Measurements from ENCODE around the gene IL1RAPL1.

DNA sequence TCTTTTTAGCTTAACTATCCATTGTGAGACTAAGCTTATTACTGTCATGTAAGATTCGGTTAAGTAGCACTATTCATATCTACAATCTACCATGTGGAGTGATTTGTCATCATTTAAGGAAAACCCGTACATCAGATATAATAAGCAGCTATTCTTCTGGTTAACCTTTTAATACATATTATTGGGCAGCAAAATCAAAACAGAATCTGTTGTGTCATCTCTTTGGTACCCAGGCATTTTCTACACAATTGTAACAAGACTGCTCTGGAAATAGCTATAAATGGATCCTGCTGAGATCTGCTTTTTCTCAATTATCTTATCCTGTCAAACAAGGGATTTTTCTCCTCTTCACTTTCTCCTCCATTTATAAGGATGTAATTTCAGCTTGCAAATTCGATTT lies 1106.7 kb downstream of the IL1RAPL1 start:
- TF ChIP-seq, protein P1, sequence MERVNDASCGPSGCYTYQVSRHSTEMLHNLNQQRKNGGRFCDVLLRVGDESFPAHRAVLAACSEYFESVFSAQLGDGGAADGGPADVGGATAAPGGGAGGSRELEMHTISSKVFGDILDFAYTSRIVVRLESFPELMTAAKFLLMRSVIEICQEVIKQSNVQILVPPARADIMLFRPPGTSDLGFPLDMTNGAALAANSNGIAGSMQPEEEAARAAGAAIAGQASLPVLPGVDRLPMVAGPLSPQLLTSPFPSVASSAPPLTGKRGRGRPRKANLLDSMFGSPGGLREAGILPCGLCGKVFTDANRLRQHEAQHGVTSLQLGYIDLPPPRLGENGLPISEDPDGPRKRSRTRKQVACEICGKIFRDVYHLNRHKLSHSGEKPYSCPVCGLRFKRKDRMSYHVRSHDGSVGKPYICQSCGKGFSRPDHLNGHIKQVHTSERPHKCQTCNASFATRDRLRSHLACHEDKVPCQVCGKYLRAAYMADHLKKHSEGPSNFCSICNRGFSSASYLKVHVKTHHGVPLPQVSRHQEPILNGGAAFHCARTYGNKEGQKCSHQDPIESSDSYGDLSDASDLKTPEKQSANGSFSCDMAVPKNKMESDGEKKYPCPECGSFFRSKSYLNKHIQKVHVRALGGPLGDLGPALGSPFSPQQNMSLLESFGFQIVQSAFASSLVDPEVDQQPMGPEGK (CRISPR knock-in tag; IDR thresholded peaks at IDR 0.05; ENCODE audit: borderline replicate concordance) = no peak
- TF ChIP-seq CSDC2 (CRISPR knock-in tag; IDR thresholded peaks at IDR 0.05) (no peak), ZFP30 (CRISPR knock-in tag; IDR thresholded peaks at IDR 0.05) (no peak), PPARA (CRISPR knock-in tag; IDR thresholded peaks at IDR 0.05; ENCODE audit: borderline replicate concordance) (no peak), BACH2 (CRISPR knock-in tag; IDR thresholded peaks at IDR 0.05; ENCODE audit: borderline replicate concordance) (no peak), RARB (CRISPR knock-in tag; IDR thresholded peaks at IDR 0.05) (no peak), ZFP3 (CRISPR knock-in tag; IDR thresholded peaks at IDR 0.05) (no peak), ARNTL (CRISPR knock-in tag; IDR thresholded peaks at IDR 0.05; ENCODE audit: borderline replicate concordance, low read depth) (no peak), ZC3H10 (CRISPR knock-in tag; IDR thresholded peaks at IDR 0.05) (peak; percentile 82)
- TF ChIP-seq, protein P2, sequence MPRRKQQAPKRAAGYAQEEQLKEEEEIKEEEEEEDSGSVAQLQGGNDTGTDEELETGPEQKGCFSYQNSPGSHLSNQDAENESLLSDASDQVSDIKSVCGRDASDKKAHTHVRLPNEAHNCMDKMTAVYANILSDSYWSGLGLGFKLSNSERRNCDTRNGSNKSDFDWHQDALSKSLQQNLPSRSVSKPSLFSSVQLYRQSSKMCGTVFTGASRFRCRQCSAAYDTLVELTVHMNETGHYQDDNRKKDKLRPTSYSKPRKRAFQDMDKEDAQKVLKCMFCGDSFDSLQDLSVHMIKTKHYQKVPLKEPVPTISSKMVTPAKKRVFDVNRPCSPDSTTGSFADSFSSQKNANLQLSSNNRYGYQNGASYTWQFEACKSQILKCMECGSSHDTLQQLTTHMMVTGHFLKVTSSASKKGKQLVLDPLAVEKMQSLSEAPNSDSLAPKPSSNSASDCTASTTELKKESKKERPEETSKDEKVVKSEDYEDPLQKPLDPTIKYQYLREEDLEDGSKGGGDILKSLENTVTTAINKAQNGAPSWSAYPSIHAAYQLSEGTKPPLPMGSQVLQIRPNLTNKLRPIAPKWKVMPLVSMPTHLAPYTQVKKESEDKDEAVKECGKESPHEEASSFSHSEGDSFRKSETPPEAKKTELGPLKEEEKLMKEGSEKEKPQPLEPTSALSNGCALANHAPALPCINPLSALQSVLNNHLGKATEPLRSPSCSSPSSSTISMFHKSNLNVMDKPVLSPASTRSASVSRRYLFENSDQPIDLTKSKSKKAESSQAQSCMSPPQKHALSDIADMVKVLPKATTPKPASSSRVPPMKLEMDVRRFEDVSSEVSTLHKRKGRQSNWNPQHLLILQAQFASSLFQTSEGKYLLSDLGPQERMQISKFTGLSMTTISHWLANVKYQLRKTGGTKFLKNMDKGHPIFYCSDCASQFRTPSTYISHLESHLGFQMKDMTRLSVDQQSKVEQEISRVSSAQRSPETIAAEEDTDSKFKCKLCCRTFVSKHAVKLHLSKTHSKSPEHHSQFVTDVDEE (CRISPR knock-in tag; IDR thresholded peaks at IDR 0.05) = no peak
- TF ChIP-seq, protein P3, sequence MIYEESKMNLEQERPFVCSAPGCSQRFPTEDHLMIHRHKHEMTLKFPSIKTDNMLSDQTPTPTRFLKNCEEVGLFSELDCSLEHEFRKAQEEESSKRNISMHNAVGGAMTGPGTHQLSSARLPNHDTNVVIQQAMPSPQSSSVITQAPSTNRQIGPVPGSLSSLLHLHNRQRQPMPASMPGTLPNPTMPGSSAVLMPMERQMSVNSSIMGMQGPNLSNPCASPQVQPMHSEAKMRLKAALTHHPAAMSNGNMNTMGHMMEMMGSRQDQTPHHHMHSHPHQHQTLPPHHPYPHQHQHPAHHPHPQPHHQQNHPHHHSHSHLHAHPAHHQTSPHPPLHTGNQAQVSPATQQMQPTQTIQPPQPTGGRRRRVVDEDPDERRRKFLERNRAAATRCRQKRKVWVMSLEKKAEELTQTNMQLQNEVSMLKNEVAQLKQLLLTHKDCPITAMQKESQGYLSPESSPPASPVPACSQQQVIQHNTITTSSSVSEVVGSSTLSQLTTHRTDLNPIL (CRISPR knock-in tag; IDR thresholded peaks at IDR 0.05; ENCODE audit: low read depth) = no peak

Measured in SK-N-SH treated with all-trans-retinoic acid at 6 μM for 48 hours (cell line).